HG03097 (cell line): Measurements from ENCODE around the gene FAT1.

Experiments
- ATAC-seq: cut with Tn5 transposase; IDR thresholded peaks from one replicate; pipeline ENCODE4 v1.9.1; 2021; ENCODE audit not compliant: unreplicated experiment, low FRiP score

Gene FAT1

DNA sequence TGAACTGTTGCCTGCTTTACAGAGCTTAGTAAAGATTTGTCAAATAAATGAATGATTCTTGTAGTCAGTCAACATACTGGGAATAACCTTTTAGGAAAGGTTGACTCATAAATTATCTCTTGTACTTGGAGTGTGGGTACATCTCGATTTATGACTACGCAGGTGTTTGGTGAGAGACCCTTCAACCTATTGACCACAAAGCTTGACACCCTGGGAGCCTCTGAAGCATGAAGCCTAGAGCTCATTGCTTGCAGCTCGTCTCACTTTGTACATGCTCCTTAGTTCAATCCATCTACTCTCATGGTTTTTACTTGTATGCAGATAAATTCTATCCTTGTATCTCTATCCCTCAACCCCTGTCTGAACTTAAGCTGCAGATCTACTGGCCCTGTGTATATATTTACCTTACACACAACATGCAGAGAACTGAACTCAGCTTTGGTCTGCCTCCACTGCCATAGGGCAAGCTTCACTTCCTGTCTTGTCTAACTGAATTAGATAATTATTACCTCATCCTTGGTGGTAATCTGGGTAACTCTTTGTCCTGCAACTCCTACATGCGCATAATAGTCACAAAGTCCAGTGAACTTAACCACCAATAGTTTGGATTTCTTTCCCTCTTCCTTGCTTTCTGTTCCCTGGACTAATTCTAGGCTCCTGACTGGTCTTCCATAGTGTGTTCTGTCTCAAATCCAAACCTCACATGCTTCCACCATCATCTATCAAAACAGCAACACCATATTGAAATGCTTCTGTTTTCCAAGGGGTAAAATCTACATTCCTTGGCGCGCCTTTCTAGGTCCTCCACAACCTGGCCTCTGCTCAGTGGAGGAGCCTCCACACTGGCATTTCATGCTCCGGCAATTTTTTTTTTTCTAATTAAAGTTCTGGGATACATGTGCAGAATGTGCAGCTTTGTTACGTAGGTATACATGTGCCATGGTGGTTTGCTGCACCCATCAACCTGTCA lies 32.2 kb upstream of the FAT1 start:
- ATAC-seq: no peak

DNA sequence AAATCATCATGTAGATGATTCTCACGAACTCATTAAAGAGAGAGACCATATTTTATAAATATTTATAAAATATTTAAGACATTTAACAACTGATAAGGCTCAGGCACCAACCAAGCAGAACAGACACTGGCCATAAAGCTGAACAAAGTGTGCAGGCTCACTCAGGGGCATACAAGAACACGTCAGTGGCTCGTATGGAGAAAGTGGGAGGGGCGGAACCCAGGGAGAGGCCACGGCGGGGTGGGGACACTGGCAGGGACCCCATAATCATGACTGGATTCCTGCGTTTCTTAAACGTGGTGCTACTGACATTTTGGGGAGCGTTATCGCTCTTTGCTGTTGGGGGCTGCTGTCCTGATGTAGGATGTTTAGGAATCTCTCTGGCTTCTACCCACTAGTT lies 31.3 kb upstream of the FAT1 start:
- ATAC-seq: no peak

DNA sequence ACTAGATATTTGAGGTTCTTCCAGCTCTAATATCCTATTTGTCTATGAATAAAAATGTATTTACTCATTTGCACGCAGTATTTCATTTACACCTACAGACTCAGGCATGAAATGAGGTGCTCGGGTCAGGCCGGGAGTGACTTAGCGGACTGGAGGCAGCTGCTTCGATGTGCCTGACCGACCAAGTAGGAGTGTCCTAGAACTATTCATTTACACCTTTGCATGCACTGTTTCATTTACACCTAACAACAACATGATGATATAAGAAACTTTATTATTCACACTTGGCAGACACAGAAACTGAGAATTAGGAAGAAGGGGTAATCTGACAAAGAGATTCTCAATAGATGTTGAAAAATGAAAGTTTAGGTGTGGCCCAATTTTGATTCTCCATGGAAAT lies 28.7 kb upstream of the FAT1 start:
- no peak for ATAC-seq

DNA sequence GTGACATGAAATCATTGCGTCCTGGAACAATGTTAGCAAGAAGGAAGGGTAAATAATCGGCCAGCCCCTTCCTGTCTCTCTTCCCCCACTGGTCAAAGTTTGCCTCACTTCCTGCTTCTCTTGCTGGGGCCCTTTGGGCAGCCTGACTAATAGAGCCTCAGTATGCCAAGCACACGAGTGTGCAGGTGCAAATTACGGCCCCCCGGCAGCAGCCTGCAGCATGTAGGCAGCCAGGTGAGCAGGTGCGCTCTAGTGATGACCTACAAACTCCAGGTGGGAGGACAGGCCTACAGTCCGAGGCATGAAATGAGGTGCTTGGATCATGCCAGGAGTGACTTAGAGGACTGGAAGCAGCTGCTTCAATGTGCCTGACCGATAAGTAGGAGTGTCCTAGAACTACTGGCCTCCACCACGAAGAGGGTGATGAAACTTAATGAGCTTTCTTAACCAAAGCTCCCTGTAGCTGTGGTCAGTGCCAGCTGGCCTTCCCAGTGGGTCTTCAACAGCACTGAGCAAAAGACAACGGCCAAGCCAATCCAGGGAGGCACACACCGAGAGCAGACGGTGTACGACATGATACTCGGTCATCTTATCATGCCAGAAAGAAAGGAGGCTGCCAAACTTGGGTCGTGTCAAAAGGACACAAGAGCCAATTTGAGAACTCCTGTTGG lies 26.1 kb upstream of the FAT1 start:
- no peak for ATAC-seq

GRCh38 chr4:186746581-186746980 lies 22.9 kb upstream of the FAT1 start:
- ATAC-seq: no peak

DNA sequence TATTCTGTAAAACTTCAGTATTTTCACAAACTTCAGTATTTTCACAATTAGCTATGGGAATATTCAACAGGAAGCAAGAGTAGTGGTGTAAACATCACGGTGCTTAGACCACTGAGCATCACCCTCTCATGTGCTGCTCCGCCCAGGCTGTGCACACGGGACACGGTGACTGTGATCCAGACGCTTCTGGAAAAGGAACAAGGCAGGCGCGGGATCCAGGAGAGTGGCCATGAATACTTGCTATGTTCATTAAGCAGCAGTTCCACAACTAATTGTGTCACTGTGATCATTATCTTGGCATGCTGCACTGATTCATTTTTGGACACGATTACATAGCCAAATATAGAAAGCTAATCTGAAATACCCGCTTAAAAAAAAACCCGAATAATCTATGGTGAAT lies 19.6 kb upstream of the FAT1 start:
- no peak for ATAC-seq

DNA sequence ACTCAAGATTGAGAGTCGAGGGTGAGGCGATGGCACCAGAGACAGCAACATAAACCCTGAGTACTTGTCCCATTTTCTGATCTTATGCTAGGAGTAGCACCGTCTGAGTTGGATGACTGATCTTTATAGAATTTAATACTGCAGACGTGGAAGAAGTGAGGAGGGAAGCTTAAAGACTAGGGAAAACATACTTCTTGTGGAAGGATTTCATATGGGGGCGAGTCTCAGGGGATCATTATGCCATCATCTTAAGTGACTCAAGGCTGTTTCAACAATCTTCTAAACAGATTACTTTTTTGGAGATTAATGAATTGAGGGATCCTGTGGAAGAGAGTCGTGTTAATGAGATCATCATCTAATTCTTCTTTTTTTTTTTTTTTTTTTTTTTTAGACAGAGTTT lies 17.2 kb upstream of the FAT1 start:
- no peak for ATAC-seq

DNA sequence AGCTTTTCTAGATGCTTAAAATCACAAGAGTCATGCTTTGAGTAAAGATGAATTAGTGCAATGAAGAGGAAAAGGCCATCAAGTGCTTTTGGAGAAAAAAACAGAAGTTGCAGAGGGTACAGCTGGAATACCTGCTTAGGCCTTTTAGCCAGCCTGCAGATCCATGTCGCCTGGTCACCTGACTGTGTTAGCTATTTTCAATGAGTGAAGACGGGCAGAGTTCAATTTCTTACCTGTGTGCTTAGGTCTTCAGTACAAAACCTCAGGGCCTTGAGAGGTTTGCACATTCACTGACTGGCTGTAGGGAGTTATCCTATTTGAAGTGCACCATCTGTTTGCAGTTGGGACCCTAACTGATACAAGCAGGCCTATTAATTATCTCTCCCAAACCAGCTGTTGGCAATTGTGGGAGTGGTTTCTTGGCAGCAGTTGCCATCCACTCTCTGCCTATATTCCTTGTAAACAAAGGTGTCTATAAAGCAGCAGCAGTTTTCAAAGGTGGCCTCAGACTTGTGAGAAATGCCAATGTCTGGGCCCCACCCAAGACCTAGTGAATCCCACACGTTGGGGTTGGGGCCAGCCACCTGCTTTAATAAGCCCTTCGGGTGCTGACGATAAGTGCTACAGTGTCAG lies 16.3 kb upstream of the FAT1 start:
- ATAC-seq: no peak

- no peak for ATAC-seq
These were observed 15.7 kb upstream of the FAT1 start for GRCh38 chr4:186739317-186739716.

DNA sequence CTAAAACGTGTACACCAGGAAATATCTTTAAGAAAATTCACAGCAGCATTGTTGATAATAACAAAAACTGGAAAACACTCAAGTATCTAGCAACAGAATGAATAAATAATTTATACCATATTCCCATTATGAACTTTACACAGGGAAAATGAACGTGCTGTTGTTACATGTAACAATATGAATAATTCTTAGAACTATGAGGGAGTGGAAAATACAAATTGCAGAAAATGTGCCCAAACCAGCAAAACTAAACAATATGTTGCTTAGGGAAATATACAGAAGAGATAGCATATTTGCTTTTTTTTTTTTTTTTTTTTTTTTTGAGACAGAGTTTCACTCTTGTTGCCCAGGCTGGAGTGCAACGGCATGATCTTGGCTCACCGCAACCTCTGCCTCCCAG lies 14.8 kb upstream of the FAT1 start:
- no peak for ATAC-seq

DNA sequence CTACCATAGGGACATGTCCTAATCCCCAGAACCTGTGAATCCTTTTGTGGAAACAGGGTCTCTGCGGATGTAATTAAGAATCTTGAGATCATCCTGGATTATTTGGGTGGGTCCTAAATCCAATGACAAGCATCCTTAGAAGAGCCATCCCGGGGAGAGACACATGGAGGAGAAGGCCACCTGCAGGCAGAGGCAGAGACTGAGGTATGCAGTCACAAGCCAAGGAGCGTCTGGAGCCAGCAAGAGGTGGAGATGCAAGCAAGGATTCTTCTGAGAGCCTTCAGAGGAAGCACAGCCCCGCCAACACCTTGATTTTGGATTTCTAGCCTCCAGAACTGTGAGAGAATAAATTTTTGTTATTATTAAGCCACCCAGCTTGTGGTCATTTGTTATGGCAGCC lies 13.8 kb upstream of the FAT1 start:
- no peak for ATAC-seq

DNA sequence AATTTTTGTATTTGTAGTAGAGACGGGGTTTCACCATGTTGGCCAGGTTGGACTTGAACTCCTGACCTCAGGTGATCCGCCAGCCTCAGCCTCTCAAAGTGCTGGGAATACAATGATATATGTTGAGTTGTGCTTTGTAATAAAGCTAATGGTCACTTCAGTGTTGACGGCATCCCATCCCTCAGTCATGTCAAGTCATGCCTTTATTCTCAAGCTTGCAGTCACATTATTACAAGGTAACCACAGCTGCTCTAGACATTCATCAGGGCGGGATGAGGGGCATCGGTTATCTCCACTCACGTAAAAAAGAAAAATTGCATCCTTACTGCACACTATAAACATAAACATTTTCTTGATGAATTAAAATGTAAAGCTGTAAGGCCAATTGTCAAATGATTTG lies 12.8 kb upstream of the FAT1 start:
- no peak for ATAC-seq

DNA sequence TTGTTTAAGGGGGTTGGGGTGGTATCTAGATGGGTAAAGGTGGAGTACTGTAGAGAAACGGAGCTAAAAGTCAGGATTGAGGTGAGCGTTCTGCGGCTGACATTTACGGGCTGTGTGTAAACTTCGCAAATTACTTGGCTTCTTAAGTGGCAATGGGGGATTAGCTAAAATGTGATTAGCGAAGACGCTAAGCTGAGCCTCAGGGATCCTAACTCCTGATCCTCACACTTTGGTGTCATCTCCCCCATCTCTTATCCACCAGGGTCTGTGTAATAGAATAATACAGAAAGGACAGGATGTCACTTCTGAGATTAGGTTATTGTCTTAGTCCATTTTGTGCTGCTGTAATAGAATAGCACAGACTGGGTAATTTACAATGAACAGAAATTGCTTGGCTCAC lies 10.6 kb upstream of the FAT1 start:
- no peak for ATAC-seq

- no peak for ATAC-seq
These were observed 10.1 kb upstream of the FAT1 start for GRCh38 chr4:186733778-186734177.

DNA sequence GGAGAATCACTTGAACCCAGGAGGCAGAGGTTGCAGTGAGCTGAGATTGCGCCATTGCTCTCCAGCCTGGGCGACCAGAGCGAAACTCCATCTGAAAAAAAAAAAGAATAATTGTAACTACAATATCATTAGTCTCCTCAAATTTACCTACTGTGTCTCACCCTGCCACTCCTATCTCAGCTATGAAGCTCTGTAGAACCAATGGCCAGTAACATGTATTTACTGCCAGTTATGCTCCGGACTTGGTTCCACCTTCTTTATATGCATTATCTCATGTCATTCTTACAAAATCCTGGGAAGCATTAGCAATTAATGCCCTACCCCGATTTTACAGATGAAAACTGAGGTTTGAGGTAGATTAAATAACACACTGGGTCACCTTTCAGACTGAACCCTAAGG lies 7.0 kb upstream of the FAT1 start:
- ATAC-seq: no peak

DNA sequence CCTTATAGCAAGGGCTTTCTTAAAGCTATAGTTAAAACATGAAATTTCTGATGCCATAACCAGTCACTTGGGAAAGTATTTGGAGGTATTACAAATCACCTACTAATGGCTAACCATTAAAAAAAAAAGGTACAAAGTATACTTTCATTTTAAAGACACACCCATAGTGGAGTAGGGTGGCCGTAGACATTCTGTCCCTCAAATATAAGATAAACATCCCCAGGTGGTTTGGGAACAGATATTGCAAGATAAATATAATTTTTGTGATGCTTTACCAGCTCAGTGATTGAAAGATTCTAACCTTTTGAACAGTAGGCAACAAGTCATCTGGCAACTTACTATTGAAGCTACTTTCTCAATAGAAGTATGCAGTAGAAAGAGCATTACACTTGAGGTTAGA lies 6.2 kb upstream of the FAT1 start:
- no peak for ATAC-seq

- ATAC-seq: no peak
These were observed 5.1 kb upstream of the FAT1 start for GRCh38 chr4:186728631-186729271.

DNA sequence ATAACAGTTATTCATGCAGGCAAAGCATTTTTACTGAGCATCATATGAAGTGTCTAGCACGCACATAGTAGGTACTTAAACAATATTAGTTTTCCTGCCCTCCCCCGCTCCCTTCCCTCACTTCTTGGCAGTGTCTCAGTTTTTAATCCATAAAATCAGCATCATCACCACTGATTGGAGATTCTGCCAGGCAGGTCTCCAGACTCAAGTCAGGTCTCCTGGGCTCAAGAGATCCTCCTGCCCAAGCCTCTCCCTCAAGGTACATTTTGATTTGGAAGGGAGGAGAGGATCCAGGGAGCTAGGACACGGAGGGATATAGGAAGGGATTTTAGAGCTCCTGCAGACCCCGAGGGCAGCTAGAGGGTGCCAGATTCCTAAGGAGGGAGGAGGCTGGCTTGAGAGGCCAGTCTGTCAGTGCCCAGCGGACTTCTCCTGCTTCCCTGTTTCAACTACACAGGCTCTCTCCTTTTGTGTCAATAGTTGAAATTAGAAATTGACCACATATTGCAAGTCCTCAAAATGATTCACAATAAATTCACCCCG lies 4.4 kb upstream of the FAT1 start:
- ATAC-seq: no peak

DNA sequence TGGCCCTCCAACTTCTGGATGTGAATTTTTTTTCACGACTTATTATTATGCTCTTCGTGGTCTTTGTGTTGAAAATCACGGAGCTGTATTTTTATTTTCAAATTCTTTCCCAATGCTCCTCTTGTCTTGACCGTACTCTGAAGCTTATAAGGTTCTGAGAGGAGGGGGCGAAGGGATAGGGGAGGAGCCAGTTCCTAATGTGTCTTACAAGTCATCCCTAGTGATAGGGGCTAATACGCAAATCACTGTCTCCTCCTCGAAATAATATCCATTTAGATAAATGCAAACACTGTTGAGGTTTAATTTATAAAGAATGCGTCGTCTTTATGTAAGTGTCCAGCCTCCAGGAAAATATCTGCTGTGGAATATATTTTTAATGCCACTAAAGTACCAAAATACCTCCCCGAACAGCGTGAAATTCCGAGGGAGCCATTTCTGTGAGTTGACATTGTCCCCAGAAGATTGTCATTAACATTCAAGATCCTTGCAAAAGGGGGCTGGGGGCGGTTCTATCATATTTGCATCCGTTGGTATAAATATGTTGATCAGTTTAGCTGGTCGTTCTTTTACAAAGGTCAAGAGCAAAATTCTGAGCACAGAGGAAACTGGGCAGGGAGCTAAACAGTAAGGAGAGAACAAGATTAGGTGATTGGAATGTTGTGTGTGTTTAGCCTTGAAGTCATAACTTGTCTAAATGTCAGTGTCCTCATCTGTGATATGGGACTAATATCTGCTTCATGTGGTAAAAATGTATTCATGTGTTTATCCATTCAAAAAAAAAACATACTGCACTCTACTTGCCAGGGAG lies 3.7 kb upstream of the FAT1 start:
- ATAC-seq: no peak
